ENCODE measurements around the gene INPPL1.
"Not testable (repeated sequence)": the region's sequence is repeated elsewhere in the genome, so short reads cannot be mapped to it uniquely, and the experiment has no call there.

Gene INPPL1

GRCh38 chr11:72244361-72245262 is 20.0 kb downstream of the INPPL1 start:
- DNase-seq, result no peak

- DNase-seq, result no peak
These were observed 20.8 kb downstream of the INPPL1 start for GRCh38 chr11:72245263-72245816.

GRCh38 chr11:72247584-72247983 is 23.0 kb downstream of the INPPL1 start:
- no peak for DNase-seq

GRCh38 chr11:72249961-72250360 is 25.4 kb downstream of the INPPL1 start:
- DNase-seq, result no peak

GRCh38 chr11:72250661-72251464 is 26.3 kb downstream of the INPPL1 start:
- DNase-seq, result no peak

GRCh38 chr11:72251614-72252013 is 27.0 kb downstream of the INPPL1 start:
- no peak for DNase-seq

- no peak for DNase-seq
These were observed 28.8 kb downstream of the INPPL1 start for GRCh38 chr11:72253392-72253791.

GRCh38 chr11:72254299-72254993 is 29.9 kb downstream of the INPPL1 start:
- no peak for DNase-seq

GRCh38 chr11:72257570-72257969 is 33.0 kb downstream of the INPPL1 start:
- DNase-seq, result no peak

GRCh38 chr11:72259490-72259889 is 34.9 kb downstream of the INPPL1 start:
- no peak for DNase-seq

GRCh38 chr11:72260574-72260973 is 36.0 kb downstream of the INPPL1 start:
- DNase-seq, result no peak

- DNase-seq, result peak; percentile 54
These were observed 38.8 kb downstream of the INPPL1 start for GRCh38 chr11:72263361-72263760.

GRCh38 chr11:72265951-72266350 is 41.4 kb downstream of the INPPL1 start:
- DNase-seq, result no peak

GRCh38 chr11:72266960-72267359 is 42.4 kb downstream of the INPPL1 start:
- not testable (repeated sequence) for DNase-seq

- DNase-seq, result no peak
These were observed 43.5 kb downstream of the INPPL1 start for GRCh38 chr11:72267956-72268617.

GRCh38 chr11:72271980-72272379 is 47.4 kb downstream of the INPPL1 start:
- DNase-seq, result no peak

- no peak for DNase-seq
These were observed 49.9 kb downstream of the INPPL1 start for GRCh38 chr11:72274435-72274834.

GRCh38 chr11:72278905-72279304 is 54.3 kb downstream of the INPPL1 start:
- no peak for DNase-seq

- no peak for DNase-seq
These were observed 55.5 kb downstream of the INPPL1 start for GRCh38 chr11:72280037-72280436.

- DNase-seq, result no peak
These were observed 56.3 kb downstream of the INPPL1 start for GRCh38 chr11:72280726-72281315.

GRCh38 chr11:72283947-72284346 is 59.4 kb downstream of the INPPL1 start:
- no peak for DNase-seq

GRCh38 chr11:72287293-72287692 is 62.7 kb downstream of the INPPL1 start:
- no peak for DNase-seq

Data from hematopoietic multipotent progenitor cell treated with erythropoietin and hydrocortisone succinate and interleukin-3 and kit ligand, for 4 days (in vitro differentiated cells).